GM21390 (cell line): ENCODE data around the gene IRF7.
"Not testable (repeated sequence)": the region's sequence is repeated elsewhere in the genome, so short reads cannot be mapped to it uniquely, and the experiment has no call there.

ENCODE experiments used
- ATAC-seq: cut with Tn5 transposase; IDR thresholded peaks from one replicate; pipeline ENCODE4 v1.9.1; 2021; ENCODE audit not compliant: unreplicated experiment

The IRF7 gene

GRCh38 chr11:615504-616319 lies at the start of gene IRF7:
TSS of gene IRF7 (minus strand) at chr11:615950. CDS start at chr11:615364, 586 bp downstream.
- ATAC-seq, result peak; percentile 74

DNA sequence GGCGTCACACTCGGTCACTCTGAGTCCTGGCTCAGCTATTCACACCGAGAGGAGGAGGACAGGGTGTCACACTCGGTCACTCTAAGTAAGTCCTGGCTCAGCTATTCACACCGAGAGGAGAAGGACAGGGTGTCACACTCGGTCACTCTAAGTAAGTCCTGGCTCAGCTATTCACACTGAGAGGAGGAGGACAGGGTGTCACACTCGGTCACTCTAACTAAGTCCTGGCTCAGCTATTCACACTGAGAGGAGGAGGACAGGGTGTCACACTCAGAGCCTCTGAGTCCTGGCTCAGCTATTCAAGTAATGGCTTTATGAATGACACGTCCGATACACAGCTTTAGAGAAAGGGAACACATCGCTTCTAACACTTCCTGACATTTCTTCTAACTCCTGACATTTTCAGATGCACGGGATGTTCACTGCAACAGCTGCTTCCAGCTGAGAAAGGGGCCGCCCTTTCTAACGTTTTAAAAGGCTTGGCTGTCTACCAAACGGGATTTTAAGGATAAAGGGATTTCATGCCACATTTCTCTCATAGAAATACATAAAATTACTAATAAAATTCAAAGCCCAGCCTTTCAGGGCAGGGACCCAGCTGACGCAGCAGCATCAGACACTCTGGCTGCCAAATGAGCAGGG lies 49.4 kb upstream of the IRF7 start:
- ATAC-seq, result no peak

DNA sequence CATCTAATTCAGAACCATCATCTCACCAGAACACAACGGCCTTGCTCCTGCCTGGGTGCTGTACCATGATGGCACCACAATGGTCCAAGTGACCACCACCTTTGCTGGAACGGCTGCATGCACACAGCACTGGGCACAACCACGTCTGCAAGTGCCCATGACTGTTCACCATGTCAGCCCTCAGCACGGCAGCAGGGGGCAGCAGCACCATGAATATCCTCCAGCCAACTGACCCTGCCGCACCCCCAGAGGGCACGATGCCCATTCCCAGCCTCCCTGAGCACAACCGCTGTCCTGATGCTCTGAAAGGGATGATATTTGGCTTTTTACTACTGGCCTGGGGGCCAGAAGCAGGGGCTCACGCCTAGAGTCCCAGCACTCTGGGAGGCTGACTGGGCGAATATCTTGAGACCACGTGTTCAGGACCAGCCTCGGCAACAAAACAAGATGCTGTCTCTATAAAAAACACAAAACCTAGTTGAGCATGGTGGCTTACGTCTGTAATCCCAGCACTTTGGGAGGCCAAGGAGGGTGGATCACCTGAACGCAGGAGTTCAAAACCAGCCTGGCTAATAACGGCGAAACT lies 47.0 kb upstream of the IRF7 start:
- no peak for ATAC-seq

DNA sequence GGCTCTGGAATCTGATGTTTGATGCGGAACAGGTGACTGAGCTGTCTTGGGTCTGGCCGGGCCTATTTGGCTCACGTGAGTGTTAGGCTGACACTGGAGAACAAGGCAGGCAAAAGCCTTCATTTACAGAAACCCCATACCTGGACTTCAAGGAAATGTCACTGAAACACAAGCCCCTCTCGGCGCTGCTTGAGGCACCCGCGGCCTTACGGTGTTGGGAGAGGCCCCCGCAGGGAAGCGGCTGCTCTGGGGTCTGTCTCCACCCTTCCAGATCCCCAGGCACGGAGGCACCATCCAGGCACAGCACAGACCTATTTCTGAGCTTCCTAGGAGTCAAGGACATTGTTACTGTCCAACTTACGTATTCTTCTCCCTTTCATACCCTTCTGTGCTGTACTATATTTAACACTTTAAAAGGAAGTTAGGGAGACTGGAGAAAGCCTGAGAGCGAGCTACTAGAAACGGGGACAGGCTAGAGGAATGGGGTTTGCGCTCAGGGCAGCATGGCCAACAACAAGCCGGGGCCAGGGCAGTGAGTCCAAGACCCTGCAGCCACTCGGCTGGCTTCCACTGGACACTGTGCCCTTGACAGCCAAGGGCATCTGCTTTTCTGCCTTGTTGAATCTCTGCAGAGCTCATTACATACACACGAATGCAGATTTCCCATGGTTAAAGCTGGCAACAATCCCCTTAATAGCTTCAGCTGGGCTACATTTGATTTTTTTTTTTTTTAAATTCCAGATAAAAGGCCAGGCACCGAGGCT lies 45.1 kb upstream of the IRF7 start:
- no peak for ATAC-seq

- no peak for ATAC-seq
These were observed 44.5 kb upstream of the IRF7 start for GRCh38 chr11:660281-660680.

DNA sequence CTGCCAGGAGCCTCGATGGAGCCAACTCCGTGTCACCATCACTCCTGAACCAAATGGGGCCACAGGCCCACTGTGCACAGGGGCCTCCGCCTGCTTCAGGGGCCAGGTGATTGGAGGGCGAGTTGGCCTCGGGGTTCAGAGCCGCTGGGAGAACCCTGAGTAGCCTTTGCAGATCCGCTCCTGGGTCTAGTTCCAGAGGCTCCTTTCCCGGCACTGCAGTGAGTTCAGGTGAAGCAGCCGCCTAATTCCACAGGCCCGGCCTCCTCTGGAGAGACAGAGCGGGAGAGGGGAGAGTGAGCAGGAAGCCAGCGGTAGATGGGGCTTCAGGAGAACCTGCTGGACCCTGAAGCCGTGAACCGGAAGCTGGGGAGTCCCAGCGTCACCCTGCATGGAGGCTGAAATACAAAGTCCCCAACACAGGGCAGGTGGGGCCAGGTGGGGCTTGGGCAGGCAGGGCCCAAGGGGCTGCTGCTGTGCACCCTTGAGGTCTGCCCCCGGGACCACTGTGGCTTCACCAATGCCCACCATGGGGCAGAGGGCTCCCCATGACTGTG lies 43.9 kb upstream of the IRF7 start:
- ATAC-seq, result no peak

DNA sequence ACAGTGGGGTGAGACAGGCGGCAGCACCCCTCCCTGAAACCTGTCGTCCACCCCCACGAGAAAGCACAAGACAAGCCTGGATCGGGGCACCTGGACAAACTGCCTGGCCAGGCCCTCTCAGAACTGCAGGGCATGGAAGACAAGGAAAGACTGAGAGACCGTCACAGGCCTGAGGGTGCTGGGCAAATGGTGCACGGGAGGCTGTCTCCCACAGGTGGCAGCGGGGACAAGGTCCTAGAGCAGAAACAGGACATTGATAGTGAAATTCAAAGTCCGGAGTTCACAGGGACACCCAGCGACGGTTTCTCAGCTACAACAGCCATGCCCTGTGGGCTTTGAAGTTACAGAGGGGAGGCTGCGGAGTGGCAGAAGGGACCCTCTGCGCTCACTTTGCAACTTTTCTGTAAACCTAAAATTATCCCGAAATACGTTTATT lies 42.0 kb upstream of the IRF7 start:
- ATAC-seq, result no peak

DNA sequence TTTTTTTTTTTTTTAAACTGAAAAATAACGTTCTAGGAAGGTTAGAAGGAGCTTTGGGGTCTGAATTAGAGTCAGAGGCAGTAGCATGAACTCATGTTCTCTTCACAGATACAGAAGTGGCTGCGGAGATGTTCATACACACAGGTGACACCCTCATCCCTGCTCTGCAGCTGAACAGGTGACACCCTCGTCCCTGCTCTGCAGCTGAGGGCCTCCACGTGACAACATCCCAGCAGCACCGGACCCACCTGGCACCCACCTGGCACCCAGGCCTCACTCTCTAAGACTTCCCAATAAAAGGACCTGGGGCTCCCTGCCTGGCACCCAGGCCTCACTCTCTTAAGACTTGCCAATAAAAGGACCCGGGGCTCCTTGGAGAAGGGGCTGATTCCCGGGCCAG lies 41.1 kb upstream of the IRF7 start:
- no peak for ATAC-seq

DNA sequence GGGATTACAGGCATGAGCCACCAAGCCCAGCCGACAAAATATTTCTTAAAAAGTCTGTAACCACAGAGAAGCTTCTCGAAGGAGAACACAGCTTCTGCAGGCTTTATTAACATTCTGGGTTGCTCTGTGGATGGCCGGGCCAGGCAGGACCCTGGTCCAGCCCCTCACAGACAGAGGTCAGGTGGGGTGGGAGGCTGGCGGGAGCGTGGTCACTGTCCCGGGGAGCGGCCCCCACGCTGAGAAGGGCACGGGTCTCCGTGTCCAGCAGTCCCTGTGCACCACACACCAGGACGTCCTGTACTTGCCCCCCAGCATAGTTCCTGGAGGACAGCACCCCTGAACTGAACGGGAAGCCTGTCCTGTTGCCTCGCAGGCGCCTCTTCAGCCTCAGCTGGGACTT lies 40.7 kb upstream of the IRF7 start:
- no peak for ATAC-seq

DNA sequence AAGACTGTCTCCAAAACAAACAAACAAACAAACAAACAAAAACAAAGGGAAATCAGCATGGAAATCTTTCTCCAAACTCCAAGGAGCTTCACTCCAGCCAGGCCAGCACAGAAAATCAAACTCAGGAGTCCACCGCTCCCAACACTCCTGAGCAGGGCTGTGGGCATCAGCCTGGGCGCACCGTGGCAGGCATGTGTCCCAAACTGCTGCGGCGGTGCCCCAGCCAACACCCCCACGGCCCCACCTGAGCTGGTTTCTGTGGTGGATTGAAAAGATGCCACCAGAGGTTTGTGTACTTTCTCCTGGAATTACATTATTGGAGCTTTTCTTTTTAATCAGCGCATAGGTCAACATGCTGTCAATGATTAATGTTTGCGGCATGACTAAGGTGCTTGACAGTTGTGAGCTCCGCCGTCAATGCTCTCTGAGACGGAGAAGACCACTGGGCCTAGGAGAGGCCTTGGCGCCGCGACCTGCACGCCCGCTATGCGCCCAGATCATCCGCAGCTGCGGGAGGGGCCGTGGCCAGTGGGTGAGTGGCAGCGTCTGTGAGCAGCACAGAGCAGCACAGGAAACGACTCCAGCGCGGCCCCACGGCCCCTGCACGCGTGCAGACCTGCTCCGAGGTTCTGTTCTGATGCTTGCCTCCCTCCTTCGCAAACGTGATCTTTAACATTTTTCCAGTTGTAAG lies 39.4 kb upstream of the IRF7 start:
- ATAC-seq, result no peak

DNA sequence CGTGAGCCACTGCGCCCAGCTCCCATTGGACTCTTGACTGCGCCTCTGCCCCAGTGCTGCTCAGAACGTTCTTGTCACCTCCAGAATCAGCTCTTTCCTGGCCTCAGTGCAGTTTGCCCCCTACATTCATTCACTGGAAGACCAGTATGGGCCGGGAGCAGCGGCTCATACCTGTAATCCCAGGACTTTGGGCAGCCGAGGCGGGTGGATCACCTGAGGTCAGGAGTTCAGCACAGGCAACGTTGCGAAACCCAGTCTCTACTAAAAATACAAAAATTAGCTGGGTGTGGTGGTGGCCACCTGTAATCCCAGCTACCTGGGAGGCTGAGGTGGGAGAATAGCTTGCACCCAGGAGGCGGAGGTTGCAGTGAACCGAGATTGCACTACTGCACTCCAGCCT lies 38.7 kb upstream of the IRF7 start:
- ATAC-seq, result not testable (repeated sequence)

DNA sequence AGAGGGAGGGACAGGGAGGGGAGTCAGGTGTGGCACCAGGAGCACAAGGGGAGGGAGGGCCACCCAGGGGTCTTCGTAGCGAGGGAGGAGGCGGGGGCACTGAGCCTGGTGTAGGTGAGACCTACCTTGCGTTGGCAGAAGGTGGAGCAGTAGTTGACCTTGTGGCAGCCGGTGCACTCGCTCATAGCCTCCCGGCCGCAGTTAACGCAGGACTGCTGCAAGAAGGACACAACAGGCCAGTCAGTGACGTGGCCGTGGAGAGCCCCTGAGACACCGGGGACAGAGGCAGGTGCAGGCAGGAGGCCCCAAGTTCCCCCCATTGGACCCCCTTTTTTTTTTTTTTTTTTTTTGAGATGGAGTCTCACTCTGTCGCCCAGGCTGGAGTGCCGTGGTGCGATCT lies 38.1 kb upstream of the IRF7 start:
- no peak for ATAC-seq

DNA sequence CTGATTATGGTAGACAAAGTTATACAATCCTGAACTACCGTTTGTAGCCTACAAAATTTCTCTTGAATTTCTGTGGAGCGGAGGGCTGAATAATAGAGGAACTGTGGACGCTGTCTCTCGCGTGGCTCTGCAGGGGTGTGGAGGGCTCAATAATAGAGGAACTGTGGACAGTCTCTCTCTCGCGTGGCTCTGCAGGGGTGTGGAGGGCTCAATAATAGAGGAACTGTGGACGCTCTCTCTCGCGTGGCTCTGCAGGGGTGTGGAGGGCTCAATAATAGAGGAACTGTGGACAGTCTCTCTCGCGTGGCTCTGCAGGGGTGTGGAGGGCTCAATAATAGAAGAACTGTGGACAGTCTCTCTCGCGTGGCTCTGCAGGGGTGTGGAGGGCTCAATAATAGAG lies 37.4 kb upstream of the IRF7 start:
- ATAC-seq, result not testable (repeated sequence)

GRCh38 chr11:650482-650881 lies 34.7 kb upstream of the IRF7 start:
- ATAC-seq, result no peak

DNA sequence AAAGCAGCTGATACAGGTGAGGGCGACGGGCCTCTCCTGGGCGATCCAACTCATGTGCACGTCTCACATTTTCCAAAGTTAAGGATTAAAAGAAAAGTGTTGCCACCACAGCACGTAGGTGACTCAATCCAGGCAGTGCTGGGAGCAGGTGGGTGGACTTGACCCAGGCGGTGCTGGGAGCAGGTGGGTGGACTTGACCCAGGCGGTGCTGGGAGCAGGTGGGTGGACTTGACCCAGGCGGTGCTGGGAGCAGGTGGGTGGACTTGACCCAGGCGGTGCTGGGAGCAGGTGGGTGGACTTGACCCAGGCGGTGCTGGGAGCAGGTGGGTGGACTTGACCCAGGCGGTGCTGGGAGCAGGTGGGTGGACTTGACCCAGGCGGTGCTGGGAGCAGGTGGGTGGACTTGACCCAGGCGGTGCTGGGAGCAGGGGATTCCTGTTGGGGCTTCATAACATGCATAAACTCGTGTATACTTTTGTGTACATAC lies 32.0 kb upstream of the IRF7 start:
- not testable (repeated sequence) for ATAC-seq

- no peak for ATAC-seq
These were observed 30.5 kb upstream of the IRF7 start for GRCh38 chr11:646214-646613.

- ATAC-seq, result no peak
These were observed 29.8 kb upstream of the IRF7 start for GRCh38 chr11:645536-645935.

DNA sequence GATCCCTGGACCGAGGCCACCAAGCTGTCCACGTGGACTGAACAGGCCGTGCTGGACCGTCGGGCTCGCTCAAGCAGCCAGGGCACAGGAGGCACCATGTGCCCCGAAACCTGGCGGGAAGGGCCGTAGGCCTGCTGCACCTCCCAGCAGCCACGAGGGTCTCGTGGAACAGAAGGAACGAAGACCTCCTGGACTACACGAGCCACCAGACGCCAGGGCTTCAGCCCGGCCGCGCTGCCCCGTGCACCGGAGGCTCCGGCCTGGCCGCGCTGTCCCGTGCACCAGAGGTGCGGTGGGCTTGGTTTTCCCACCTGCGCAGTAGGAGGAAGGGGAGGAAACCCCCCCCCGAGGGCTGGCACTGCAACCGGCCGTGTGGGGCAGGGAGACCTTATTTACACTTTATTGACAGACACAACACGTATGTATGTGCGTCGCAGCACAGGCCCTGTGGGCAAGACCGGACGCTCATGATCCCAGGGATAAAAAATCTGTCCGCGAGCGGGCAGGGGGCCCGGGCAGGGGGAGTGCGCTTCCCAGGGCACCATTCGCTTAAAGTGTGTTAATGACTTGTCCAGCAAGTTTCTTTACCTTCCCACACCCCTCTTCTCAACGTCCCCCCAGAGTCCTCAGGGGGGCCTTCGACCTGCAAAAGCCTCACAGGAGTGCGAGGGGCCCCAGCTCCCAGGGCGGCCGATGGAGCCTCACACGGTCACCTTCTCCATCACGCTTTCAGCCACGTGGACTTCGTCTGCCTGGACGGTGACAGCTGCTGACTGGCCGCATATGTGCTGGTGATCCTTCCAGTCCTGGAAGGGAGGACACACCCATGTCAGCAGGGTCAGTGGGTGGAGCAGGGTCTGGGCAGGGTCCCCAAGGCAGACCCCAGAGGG lies 28.3 kb upstream of the IRF7 start:
- ATAC-seq, result no peak

DNA sequence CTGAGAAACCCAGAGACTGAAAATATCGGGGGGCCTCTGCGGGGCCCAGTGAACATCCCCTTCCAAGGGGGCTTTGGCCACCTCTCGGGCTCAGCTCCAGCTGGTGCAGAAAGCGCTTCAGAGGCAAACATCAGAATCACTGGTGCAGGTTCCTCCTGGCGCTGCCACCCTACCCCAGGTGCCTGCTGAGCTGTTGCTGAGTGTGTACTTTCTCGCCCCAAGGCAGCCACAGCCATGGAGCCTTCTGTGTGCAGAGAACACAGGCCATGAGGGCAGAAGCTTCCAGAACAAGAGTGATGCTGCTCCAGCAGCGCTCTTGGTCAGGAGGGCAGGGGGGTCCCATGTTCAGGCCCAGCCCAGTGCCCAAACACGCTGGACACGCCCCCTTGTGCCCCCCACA lies 27.6 kb upstream of the IRF7 start:
- ATAC-seq, result no peak
